Measurements from ENCODE around the gene PKN1.

The PKN1 gene

DNA sequence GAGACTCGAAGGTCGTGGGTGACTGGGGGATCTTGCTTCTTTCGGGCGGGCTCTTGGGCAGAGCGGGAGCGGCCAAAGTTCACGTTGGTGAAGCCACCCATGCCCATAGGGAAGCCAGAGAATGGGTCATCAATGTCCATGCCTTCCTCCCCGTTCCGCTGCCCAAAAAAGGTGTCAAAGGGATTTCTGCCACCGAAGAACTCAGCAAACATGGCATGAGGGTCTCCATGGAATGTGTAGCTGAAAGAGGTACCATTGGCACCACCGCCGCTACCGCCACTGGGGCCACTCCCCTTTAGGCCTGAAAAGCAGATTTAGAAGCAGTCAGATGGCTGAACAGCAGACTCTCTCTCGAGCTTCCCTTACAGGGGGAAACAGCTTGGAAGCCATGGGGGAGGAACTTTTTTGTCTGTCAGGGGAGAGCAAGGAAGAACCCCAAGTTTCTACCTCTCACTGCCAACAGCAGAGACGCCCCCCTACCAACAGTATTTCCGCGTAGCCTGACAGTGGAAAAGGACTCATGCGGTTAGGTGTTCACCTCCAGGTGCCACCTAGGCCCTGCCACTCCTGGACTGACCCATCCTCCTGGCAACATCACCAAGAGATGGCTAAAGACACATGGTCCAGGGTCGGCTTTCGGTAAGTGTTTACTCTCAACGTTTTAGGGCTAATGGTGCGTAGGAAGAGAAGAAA is 83.8 kb downstream of the PKN1 start:
- no peak for DNase-seq

DNA sequence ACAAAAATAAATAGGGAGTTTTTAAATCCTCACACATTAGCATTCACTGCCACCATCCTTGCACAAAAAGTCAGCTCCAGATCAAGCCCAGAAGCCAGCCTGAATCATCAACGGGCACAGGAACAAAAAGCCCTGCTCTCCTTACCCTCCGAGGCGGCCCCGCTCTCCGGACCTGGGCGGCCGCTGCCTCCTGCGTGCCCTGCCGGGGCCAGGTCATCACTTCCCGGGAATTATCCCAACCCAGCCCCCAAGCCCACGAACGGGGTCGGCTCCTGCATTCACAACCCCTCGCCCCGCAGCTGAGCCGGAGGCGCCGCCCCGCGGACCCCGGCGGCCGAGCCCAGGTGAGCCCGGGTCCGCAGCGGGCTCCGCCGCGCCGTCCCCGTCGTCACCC is 84.3 kb downstream of the PKN1 start:
- DNase-seq, result no peak

DNA sequence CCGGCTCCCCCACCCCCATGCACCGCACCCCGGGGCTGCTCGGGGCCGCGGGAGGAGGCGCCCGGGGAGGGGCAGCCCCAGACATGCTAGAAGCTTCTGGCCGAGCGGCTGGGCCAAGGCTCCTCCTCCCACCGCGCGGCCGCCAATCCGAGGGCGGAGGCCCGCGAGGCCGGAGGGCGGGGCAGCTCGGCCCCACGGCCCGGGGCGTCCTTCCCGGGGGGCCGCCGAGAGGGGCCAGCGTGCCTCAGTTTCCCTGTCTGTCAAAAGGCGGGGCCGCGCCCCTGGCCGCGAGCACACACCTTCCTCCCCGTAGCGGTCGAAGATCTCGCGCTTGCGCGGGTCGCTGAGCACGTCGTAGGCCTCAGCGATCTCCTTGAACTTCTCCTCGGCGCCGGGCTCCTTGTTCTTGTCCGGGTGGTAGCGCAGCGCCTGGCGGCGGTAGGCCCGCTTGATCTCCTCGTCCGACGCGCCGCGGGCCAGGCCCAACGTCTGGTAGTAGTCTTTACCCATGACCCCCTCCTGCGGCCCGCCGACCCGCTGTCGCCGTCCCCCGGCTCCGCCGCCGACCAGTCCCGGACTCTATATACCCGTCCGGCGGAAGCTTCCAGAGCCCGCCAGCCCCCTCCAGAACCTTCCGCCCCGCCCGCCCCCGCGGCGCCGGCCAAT is 84.9 kb downstream of the PKN1 start, which contains the start of gene DNAJB1:
DNAJB1 (minus strand) TSS at position 558 of the 666 bp plus-strand sequence; CDS start at position 510, 48 bp downstream.
- peak; percentile 94 for DNase-seq

DNA sequence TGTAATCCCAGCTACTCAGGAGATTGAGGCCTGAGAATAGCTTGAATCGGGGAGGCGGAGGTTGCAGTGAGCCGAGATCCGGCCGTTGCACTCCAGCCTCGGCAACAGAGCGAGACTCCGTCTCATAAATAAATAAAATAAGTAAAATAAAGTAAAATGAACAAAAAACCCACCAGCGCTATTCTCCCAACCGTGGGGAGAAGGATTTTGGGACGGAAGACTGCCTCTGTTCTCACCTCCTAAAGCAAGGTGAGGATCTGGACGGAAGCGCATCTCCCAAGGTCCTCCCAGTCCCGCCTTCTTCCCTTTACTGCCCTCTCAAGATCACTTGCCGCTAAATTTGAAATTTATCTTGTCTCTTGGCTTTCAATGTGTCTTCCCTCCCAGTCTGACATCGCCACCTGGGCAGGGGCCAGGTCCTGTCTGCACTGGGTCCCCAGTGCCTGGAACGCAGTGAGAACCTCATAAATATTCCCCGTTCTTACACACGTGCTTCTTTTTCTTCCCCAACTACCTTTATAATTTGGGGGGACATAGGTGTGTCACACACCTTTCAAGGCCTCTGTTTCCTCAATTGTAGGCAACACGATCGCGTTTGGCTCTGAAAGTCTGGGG is 86.2 kb downstream of the PKN1 start:
- no peak for DNase-seq

DNA sequence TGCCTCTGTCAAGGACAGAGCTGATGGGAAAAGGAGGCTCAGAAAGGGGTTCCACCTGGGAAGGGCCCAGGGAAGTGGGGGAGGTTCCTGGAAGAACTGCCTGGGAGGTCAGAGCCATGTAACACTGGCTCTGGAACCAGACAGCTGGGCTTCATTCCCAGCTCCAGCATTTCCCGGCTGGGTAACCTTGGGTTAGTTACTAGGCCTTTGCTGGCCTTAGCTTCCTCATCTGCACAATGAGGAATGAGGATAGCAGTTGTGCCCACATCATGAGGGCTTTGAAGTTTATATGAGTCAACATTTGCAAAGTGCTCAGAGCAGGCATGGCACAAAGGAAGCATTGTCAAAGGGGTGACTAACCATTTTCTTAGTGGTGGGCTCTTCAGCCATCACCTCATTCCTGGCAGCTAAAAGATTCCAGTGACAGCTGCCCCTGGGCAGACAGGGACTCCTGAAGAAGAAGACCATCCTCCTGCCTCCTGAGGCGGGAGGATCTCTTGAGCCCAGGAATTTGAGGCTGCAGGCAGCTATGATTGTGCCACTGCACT is 86.8 kb downstream of the PKN1 start:
- DNase-seq, result no peak

DNA sequence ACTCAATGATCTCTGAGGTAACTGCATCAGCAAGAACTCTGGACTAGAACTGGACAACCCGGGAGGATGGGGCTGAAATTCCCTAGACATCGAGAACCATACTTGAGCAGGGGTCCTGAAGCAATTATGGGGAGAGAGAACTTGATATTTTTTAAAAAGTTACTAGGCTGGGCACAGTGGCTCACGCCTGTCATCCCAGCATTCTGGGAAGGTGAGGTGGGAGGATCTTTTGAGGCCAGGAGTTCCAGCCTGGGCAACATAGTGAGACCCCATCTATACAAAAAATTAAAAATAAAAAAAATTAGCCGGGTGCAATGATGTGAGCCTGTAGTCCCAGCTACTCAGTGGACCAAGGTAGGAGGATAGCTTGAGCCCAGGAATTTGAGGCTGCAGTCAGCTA is 87.4 kb downstream of the PKN1 start:
- DNase-seq, result no peak

All from OCI-M1 (cell line).